KMS-11 (cell line): ENCODE data around the gene CRLF1.
A peak's percentile ranks its signal among the peaks of the same experiment; 100 is the strongest.

ENCODE experiments used
- H2AFZ ChIP-seq: fragments of 200-600 bp; sonication (generic); 2 replicates; pipeline ENCODE4 v1.6.1; 2016; ENCODE audit warnings: antibody characterized with exemption, mixed run types, low read depth
- H3K27ac ChIP-seq: fragments of 200-600 bp; sonication (generic); 2 replicates; pipeline ENCODE4 v1.6.1; 2016; ENCODE audit warnings: mild to moderate bottlenecking, mixed run types
- H3K27me3 ChIP-seq: fragments of 200-600 bp; sonication (generic); 2 replicates; pipeline ENCODE4 v1.6.1; 2017; ENCODE audit warnings: mild to moderate bottlenecking, low read depth, mixed run types, moderate library complexity; ENCODE audit not compliant: insufficient read depth
- H3K36me3 ChIP-seq: fragments of 200-600 bp; sonication (generic); 2 replicates; pipeline ENCODE4 v1.6.1; 2017; ENCODE audit warnings: mild to moderate bottlenecking, mixed run types; ENCODE audit not compliant: insufficient read depth
- H3K4me1 ChIP-seq: fragments of 200-600 bp; sonication (generic); 2 replicates; pipeline ENCODE4 v1.6.1; 2016; ENCODE audit warnings: mild to moderate bottlenecking, low read depth, mixed run types; ENCODE audit not compliant: poor library complexity, severe bottlenecking
- H3K4me2 ChIP-seq: fragments of 200-600 bp; sonication (generic); 2 replicates; pipeline ENCODE4 v1.7.0; 2016; ENCODE audit warnings: mild to moderate bottlenecking, mixed run types
- H3K4me3 ChIP-seq: fragments of 200-600 bp; sonication (generic); IDR thresholded peaks from 2 replicates; pipeline ENCODE4 v1.6.1; 2017; ENCODE audit warnings: low read depth, low read length, mixed read lengths; ENCODE audit not compliant: insufficient read depth
- H3K79me2 ChIP-seq: fragments of 200-600 bp; sonication (generic); 2 replicates; pipeline ENCODE4 v1.6.1; 2016; ENCODE audit warnings: low read depth, mixed run types; ENCODE audit not compliant: insufficient read depth
- H3K9ac ChIP-seq: fragments of 200-600 bp; sonication (generic); 2 replicates; pipeline ENCODE4 v1.6.1; 2016; ENCODE audit warnings: mild to moderate bottlenecking, mixed run types
- H4K20me1 ChIP-seq: fragments of 200-600 bp; sonication (generic); 2 replicates; pipeline ENCODE4 v1.6.1; 2016; ENCODE audit warnings: mild to moderate bottlenecking, mixed run types; ENCODE audit not compliant: insufficient read depth
- CTCF ChIP-seq: fragments of 200-600 bp; sonication (generic); conservative IDR thresholded peaks from 2 replicates; pipeline ENCODE4 v1.6.1; 2017; ENCODE audit warnings: low read depth, mild to moderate bottlenecking, antibody characterized with exemption, low read length, moderate library complexity, mixed read lengths

CRLF1 gene

GRCh38 chr19:18597809-18598660, 8.6 kb downstream of the CRLF1 start:
- peaks cover 53% of the 10 kb centered on the region for H3K27me3 ChIP-seq
- no peak overlapping the region for H2AFZ ChIP-seq
- no peak overlapping the region for H3K27ac ChIP-seq
- H3K9ac ChIP-seq = no peak overlapping the region
- H3K4me3 ChIP-seq = no peak overlapping the region
- TF ChIP-seq CTCF = no peak
- H4K20me1 ChIP-seq = no peaks in the 10 kb centered on the region
- H3K4me1 ChIP-seq = peaks cover 6% of the 10 kb centered on the region
- H3K79me2 ChIP-seq = no peaks in the 10 kb centered on the region
- H3K36me3 ChIP-seq = no peaks in the 10 kb centered on the region
- H3K4me2 ChIP-seq = no peak overlapping the region

GRCh38 chr19:18596752-18597157, 9.8 kb downstream of the CRLF1 start:
- no peak for TF ChIP-seq CTCF
- Histone ChIP-seq H3K9ac (no peak overlapping the region), H4K20me1 (no peaks in the 10 kb centered on the region), H3K4me1 (peaks cover 6% of the 10 kb centered on the region), H3K36me3 (no peaks in the 10 kb centered on the region), H3K4me2 (no peak overlapping the region), H2AFZ (no peak overlapping the region), H3K27ac (no peak overlapping the region), H3K4me3 (no peak overlapping the region), H3K79me2 (no peaks in the 10 kb centered on the region), H3K27me3 (peaks cover 42% of the 10 kb centered on the region; the same call in 1 of the 2 replicates)

GRCh38 chr19:18595475-18595874, 11.1 kb downstream of the CRLF1 start:
- Histone ChIP-seq H4K20me1 (no peaks in the 10 kb centered on the region), H3K4me3 (no peak overlapping the region), H3K27ac (no peak overlapping the region), H3K9ac (no peak overlapping the region), H3K79me2 (peaks cover 2% of the 10 kb centered on the region), H3K4me1 (peaks cover 6% of the 10 kb centered on the region), H3K4me2 (no peak overlapping the region), H3K27me3 (peaks cover 30% of the 10 kb centered on the region; the same call in 1 of the 2 replicates), H2AFZ (no peak overlapping the region), H3K36me3 (no peaks in the 10 kb centered on the region)
- no peak for TF ChIP-seq CTCF

DNA sequence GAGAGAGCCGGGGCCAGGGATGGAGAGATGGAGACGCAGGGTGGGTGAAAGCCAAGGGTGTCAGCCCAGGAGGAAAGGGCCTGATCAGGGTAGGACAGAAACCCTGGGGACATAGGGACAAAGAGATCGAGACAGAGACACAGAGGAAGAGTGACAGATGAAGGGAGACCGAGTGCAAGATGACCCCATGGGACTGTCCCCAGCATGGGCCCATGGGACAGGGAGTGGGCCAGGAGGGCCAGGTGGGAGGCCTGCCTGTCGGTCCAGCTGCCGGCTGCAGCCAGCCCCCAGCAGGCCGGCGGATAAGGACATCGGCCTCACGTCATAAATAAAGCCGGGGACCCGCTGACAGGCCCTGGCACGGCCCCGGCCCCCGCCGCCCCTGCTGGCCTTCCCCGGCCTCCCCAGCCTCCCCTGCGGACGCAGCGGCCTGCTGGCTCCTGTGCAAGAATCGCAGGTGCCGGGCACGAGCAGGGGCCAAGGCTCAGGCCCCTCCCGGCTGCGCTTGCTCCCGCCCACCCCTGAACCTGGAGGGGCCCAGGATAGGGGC, 11.7 kb downstream of the CRLF1 start:
- no peak overlapping the region for H3K4me3 ChIP-seq
- H3K4me2 ChIP-seq = peak overlapping the region; percentile 89; the same call in 1 of the 2 replicates
- no peaks in the 10 kb centered on the region for H4K20me1 ChIP-seq
- peaks cover 8% of the 10 kb centered on the region for H3K4me1 ChIP-seq
- no peak overlapping the region for H3K27ac ChIP-seq
- no peaks in the 10 kb centered on the region for H3K36me3 ChIP-seq
- peaks cover 26% of the 10 kb centered on the region; the same call in 1 of the 2 replicates for H3K27me3 ChIP-seq
- peaks cover 8% of the 10 kb centered on the region for H3K79me2 ChIP-seq
- H2AFZ ChIP-seq = peak overlapping the region; percentile 54; the same call in 1 of the 2 replicates
- TF ChIP-seq CTCF = no peak
- peak overlapping the region; percentile 42; the same call in 1 of the 2 replicates for H3K9ac ChIP-seq
